Neural progenitor cell (in vitro differentiated cells): Measurements from ENCODE around the gene SLAIN2. TPM values are rescaled to one million over a fixed set of nuclear protein-coding genes. Genes with fewer than 3 reads are reported as not detected.

Experiments used
- DNase-seq: peaks from one replicate; pipeline ENCODE4 v3.0.0-alpha.2; 2016; ENCODE audit warnings: low spot score
- H2AFZ ChIP-seq: fragments of 200-600 bp; sonication (generic); replicated peaks from 2 replicates; pipeline ENCODE4 v1.6.1; 2016; ENCODE audit warnings: antibody characterized with exemption
- H3F3A ChIP-seq: fragments of 200-600 bp; sonication (generic); 2 replicates; pipeline ENCODE4 v1.6.1; 2016; ENCODE audit warnings: antibody characterized with exemption, low read depth
- H3K27ac ChIP-seq: fragments of 200-600 bp; sonication (generic); 2 replicates; pipeline ENCODE4 v1.5.1; 2016; ENCODE audit warnings: mild to moderate bottlenecking
- H3K27me3 ChIP-seq: fragments of 200-600 bp; sonication (generic); 2 replicates; pipeline ENCODE4 v1.6.1; 2016; ENCODE audit warnings: mild to moderate bottlenecking, moderate library complexity
- H3K36me3 ChIP-seq: fragments of 200-600 bp; sonication (generic); 2 replicates; pipeline ENCODE4 v1.5.1; 2016
- H3K4me1 ChIP-seq: fragments of 200-600 bp; sonication (generic); 2 replicates; pipeline ENCODE4 v1.6.1; 2016; ENCODE audit warnings: mixed run types
- H3K4me2 ChIP-seq: fragments of 200-600 bp; sonication (generic); 2 replicates; pipeline ENCODE4 v1.6.1; 2016
- H3K4me3 ChIP-seq: fragments of 200-600 bp; sonication (generic); 2 replicates; pipeline ENCODE4 v1.5.1; 2016
- H3K79me2 ChIP-seq: fragments of 200-600 bp; sonication (generic); 2 replicates; pipeline ENCODE4 v1.6.1; 2016; ENCODE audit warnings: low read depth
- H3K9ac ChIP-seq: fragments of 200-600 bp; sonication (generic); 2 replicates; pipeline ENCODE4 v1.6.1; 2016
- H3K9me3 ChIP-seq: fragments of 200-600 bp; sonication (generic); 2 replicates; pipeline ENCODE4 v1.5.1; 2016; ENCODE audit warnings: low read depth
- H4K20me1 ChIP-seq: fragments of 200-600 bp; sonication (generic); 2 replicates; pipeline ENCODE4 v1.6.1; 2016; ENCODE audit warnings: low read depth
- H3K27ac Mint-ChIP-seq: 3 replicates; pipeline ENCODE4 v1.8.0; 2021; ENCODE audit warnings: mixed read lengths
- H3K27me3 Mint-ChIP-seq: 2 replicates; pipeline ENCODE4 v1.8.0; 2022; ENCODE audit warnings: low read depth, mild to moderate bottlenecking, inconsistent platforms, moderate library complexity, mixed read lengths; ENCODE audit not compliant: insufficient read depth
- H3K36me3 Mint-ChIP-seq: 3 replicates; pipeline ENCODE4 v1.8.0; 2021; ENCODE audit warnings: mixed read lengths
- H3K4me1 Mint-ChIP-seq: 3 replicates; pipeline ENCODE4 v1.8.0; 2021; ENCODE audit warnings: mixed read lengths
- H3K4me3 Mint-ChIP-seq: 3 replicates; pipeline ENCODE4 v1.8.0; 2021; ENCODE audit warnings: mild to moderate bottlenecking, moderate library complexity, mixed read lengths
- H3K9me3 Mint-ChIP-seq: 3 replicates; pipeline ENCODE4 v1.8.0; 2020; ENCODE audit warnings: mixed read lengths
- CTCF ChIP-seq: fragments of 200-600 bp; sonication (generic); IDR thresholded peaks from 2 replicates; pipeline ENCODE4 v1.5.1; 2017; ENCODE audit warnings: antibody characterized with exemption, mild to moderate bottlenecking
- EZH2 ChIP-seq: fragments of 200-600 bp; sonication (generic); IDR thresholded peaks from 2 replicates; pipeline ENCODE4 v1.6.1; 2017; ENCODE audit warnings: antibody characterized with exemption, mild to moderate bottlenecking, moderate library complexity
- EZH2phosphoT487 ChIP-seq: fragments of 200-600 bp; sonication (generic); IDR thresholded peaks from 2 replicates; pipeline ENCODE4 v1.6.1; 2017; ENCODE audit warnings: antibody characterized with exemption
- total RNA-seq: library from RNA; depleted of rRNA; stranded (reverse); fragments of >200 nt; gene quantifications from 2 replicates; pipeline ENCODE4 v1.2.3, GENCODE V29; 2015; ENCODE audit warnings: low replicate concordance

SLAIN2 gene
- total RNA-seq, 1 donor from 2014 or later, result 25.4 TPM

GRCh38 chr4:48403779-48404178, 62.5 kb downstream of the SLAIN2 start:
- Histone ChIP-seq H3K27ac (no peak overlapping the region), H3K36me3 (no peaks in the 10 kb centered on the region), H3K4me1 (peaks cover 6% of the 10 kb centered on the region), H3K4me3 (no peak overlapping the region), H2AFZ (no peak overlapping the region), H3K9ac (no peak overlapping the region), H3F3A (no peaks in the 10 kb centered on the region), H3K4me2 (no peak overlapping the region), H3K79me2 (peaks cover 15% of the 10 kb centered on the region), H4K20me1 (no peaks in the 10 kb centered on the region), H3K9me3 (no peaks in the 10 kb centered on the region), H3K27me3 (no peaks in the 10 kb centered on the region)
- no peak for TF ChIP-seq EZH2
- TF ChIP-seq EZH2phosphoT487, result no peak
- TF ChIP-seq CTCF, result no peak
- no peak overlapping the region for H3K27ac Mint-ChIP-seq
- DNase-seq, result no peak
- no peaks in the 10 kb centered on the region for H3K4me1 Mint-ChIP-seq
- H3K9me3 Mint-ChIP-seq, result peaks cover 9% of the 10 kb centered on the region
- peaks cover 48% of the 10 kb centered on the region for H3K36me3 Mint-ChIP-seq
- H3K4me3 Mint-ChIP-seq, result no peak overlapping the region
- no peaks in the 10 kb centered on the region for H3K27me3 Mint-ChIP-seq

GRCh38 chr4:48405924-48406323, 64.6 kb downstream of the SLAIN2 start:
- Histone ChIP-seq H4K20me1 (no peaks in the 10 kb centered on the region), H3K9ac (no peak overlapping the region), H2AFZ (no peak overlapping the region), H3K4me1 (peaks cover 12% of the 10 kb centered on the region), H3K27me3 (no peaks in the 10 kb centered on the region), H3K27ac (no peak overlapping the region), H3K4me2 (no peak overlapping the region), H3F3A (peaks cover 10% of the 10 kb centered on the region), H3K79me2 (peaks cover 4% of the 10 kb centered on the region), H3K36me3 (no peaks in the 10 kb centered on the region), H3K9me3 (no peaks in the 10 kb centered on the region), H3K4me3 (no peak overlapping the region)
- no peak overlapping the region for H3K27ac Mint-ChIP-seq
- peaks cover 52% of the 10 kb centered on the region for H3K36me3 Mint-ChIP-seq
- H3K9me3 Mint-ChIP-seq, result peaks cover 1% of the 10 kb centered on the region
- TF ChIP-seq EZH2phosphoT487, result no peak
- no peak for TF ChIP-seq CTCF
- no peak for TF ChIP-seq EZH2
- DNase-seq, result no peak
- H3K4me1 Mint-ChIP-seq, result peaks cover 2% of the 10 kb centered on the region
- H3K4me3 Mint-ChIP-seq, result no peak overlapping the region
- no peaks in the 10 kb centered on the region for H3K27me3 Mint-ChIP-seq

DNA sequence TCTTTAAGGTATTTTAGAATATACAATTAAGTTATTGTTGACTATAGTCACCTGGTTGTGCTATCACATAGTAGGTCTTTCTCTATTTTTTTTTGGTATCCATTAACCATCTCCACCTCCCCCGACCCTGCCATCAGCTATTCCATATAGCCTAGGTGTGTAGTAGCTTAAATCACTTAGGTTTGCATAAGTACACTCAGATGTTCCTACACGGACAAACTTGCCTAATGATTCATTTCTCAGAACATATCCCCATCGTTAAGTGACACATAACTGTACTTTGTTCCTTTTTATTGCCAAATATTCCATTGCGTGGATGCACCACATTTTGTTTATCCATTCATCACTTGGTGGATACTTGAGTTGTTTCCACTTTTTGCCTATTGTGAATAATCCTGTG, 67.9 kb downstream of the SLAIN2 start:
- Mint-ChIP-seq H3K27me3 (no peaks in the 10 kb centered on the region), H3K9me3 (no peaks in the 10 kb centered on the region)

More for the DNA sequence above, 67.9 kb downstream of the SLAIN2 start:
- Histone ChIP-seq H3K4me1 (peaks cover 7% of the 10 kb centered on the region), H3K27me3 (no peaks in the 10 kb centered on the region), H2AFZ (no peak overlapping the region), H3K79me2 (peaks cover 5% of the 10 kb centered on the region), H3K9ac (no peak overlapping the region), H4K20me1 (no peaks in the 10 kb centered on the region), H3F3A (peaks cover 12% of the 10 kb centered on the region), H3K27ac (no peak overlapping the region), H3K4me3 (no peak overlapping the region), H3K4me2 (no peak overlapping the region), H3K9me3 (no peaks in the 10 kb centered on the region), H3K36me3 (peaks cover 4% of the 10 kb centered on the region)
- Mint-ChIP-seq H3K4me3 (no peak overlapping the region), H3K27ac (no peak overlapping the region), H3K36me3 (peaks cover 42% of the 10 kb centered on the region), H3K4me1 (peaks cover 2% of the 10 kb centered on the region)
- no peak for TF ChIP-seq CTCF
- no peak for TF ChIP-seq EZH2phosphoT487
- TF ChIP-seq EZH2, result no peak
- no peak for DNase-seq
